ENCODE results near the gene CANT1.

DNA sequence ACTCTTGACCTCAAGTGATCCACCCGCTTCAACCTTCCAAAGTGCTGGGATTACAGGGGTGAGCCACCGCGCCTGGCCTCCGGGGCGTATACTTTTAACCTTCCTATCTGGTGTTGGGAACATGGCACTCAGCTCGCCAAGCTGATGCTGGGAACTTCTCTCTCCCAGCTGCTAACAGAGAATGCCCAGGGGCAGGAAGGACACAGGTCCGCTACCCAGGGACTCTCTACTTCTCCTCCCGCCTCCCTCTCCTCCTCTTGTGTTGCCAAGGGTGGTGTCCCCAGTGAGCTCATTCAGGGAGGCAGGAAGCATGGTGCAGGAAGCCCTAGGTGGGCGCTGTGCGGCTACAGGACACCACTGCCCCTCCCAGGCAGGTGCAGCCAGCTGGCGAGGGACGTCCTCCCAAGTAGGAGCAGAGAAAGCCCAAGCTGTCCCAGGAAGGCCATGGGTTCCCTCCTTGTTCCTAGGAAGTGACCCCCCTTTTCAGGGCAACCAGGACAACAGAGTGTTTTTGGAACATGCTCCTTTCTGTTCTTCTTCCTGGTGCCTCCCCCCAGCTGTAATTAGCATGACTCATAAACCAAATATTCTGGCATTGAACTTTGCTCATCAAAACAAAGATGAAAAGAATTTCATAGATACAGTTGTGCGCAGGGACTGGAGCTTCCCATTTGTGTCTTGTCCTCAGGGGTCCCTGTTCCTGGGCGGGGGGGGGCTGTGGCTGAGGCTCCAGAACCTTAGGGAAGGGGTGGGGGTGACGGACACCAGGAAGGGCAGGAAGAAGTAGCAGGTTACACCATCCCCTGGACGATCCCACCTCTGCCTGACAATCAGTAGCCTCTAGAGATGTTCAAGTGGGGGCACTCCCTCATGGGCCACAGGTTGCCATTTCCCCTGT is 17.1 kb upstream of the CANT1 start:
- TF ChIP-seq POLR2AphosphoS5 (IDR thresholded peaks at IDR 0.05; ENCODE audit: low read depth, low read length) (no peak; the same call in 1 of the 2 replicates), EZH2 (IDR thresholded peaks at IDR 0.05) (no peak), YY1 (IDR thresholded peaks at IDR 0.05; ENCODE audit: extremely low read depth, insufficient replicate concordance, low read depth, low read length) (no peak), RAD21 (IDR thresholded peaks at IDR 0.05; ENCODE audit: low read depth) (no peak), SIN3A (IDR thresholded peaks at IDR 0.05; ENCODE audit: low read depth) (no peak), POLR2A (IDR thresholded peaks at IDR 0.05; ENCODE audit: borderline replicate concordance, extremely low read depth, insufficient read depth, insufficient read length) (no peak), JUND (IDR thresholded peaks at IDR 0.05) (peak; percentile 96), CEBPB (IDR thresholded peaks at IDR 0.05; ENCODE audit: low read depth) (no peak)
- TF ChIP-seq, protein P1, sequence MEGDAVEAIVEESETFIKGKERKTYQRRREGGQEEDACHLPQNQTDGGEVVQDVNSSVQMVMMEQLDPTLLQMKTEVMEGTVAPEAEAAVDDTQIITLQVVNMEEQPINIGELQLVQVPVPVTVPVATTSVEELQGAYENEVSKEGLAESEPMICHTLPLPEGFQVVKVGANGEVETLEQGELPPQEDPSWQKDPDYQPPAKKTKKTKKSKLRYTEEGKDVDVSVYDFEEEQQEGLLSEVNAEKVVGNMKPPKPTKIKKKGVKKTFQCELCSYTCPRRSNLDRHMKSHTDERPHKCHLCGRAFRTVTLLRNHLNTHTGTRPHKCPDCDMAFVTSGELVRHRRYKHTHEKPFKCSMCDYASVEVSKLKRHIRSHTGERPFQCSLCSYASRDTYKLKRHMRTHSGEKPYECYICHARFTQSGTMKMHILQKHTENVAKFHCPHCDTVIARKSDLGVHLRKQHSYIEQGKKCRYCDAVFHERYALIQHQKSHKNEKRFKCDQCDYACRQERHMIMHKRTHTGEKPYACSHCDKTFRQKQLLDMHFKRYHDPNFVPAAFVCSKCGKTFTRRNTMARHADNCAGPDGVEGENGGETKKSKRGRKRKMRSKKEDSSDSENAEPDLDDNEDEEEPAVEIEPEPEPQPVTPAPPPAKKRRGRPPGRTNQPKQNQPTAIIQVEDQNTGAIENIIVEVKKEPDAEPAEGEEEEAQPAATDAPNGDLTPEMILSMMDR (IDR thresholded peaks at IDR 0.05 in 2 of 3, conservative IDR thresholded peaks at IDR 0.05 in 1 of 3; ENCODE audit: borderline replicate concordance in 1 of 3, insufficient read depth in 1 of 3, low read depth in 2 of 3, low read length in 2 of 3) = 0 out of 6 replicates have a peak, but pooled peaks of 1 of the 3 experiments have one; percentile 8
- TF ChIP-seq, protein P2, sequence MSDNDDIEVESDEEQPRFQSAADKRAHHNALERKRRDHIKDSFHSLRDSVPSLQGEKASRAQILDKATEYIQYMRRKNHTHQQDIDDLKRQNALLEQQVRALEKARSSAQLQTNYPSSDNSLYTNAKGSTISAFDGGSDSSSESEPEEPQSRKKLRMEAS (IDR thresholded peaks at IDR 0.05) = peak; percentile 83; the same call in 1 of the 2 replicates

Measured in HCT116 (cell line).